ENCODE measurements around the gene TMEM80. TPM values are rescaled to one million over a fixed set of nuclear protein-coding genes. Genes with fewer than 3 reads are reported as not detected.

TMEM80 gene
- total and polyA plus RNA-seq, 10 of the 15 experiments (the other 5 are each of a cell fraction or from before 2014, with no cell fraction given): 6.7 to 30.9 (median 20.7) TPM

DNA sequence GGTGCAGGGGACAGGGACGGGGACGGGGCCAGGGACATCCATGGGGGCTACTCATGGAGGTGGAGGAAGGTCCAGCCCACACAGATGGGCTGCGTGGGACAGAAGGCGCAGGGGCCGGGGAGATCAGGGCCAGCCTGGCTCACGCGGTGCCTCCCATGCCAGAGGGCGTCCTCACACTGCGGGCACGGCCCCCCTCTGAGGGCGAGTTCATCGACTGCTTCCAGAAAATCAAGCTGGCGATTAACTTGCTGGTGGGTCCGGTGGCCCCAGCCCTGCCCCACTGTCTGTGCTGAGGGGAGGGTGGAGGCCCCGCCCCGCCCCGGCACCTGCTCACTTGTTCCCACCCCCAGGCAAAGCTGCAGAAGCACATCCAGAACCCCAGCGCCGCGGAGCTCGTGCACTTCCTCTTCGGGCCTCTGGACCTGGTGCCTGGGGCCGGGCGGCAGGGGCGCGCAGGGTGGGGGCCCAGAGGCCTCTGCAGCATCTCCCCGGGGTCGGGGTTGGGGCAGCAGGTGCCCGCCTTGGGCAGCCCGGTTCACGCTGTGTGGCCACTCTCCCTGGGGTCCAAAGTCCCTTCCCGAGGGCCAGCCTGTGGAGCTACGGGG lies 26.2 kb downstream of the TMEM80 start (continued):
- TF ChIP-seq, protein P1, sequence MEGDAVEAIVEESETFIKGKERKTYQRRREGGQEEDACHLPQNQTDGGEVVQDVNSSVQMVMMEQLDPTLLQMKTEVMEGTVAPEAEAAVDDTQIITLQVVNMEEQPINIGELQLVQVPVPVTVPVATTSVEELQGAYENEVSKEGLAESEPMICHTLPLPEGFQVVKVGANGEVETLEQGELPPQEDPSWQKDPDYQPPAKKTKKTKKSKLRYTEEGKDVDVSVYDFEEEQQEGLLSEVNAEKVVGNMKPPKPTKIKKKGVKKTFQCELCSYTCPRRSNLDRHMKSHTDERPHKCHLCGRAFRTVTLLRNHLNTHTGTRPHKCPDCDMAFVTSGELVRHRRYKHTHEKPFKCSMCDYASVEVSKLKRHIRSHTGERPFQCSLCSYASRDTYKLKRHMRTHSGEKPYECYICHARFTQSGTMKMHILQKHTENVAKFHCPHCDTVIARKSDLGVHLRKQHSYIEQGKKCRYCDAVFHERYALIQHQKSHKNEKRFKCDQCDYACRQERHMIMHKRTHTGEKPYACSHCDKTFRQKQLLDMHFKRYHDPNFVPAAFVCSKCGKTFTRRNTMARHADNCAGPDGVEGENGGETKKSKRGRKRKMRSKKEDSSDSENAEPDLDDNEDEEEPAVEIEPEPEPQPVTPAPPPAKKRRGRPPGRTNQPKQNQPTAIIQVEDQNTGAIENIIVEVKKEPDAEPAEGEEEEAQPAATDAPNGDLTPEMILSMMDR (IDR thresholded peaks at IDR 0.05 in 2 of 3, conservative IDR thresholded peaks at IDR 0.05 in 1 of 3; ENCODE audit: control insufficient read depth in 2 of 3, extremely low read depth in 1 of 3, insufficient read depth in 1 of 3, low read depth in 3 of 3, low read length in 3 of 3): no peak
- TF ChIP-seq, protein P2, sequence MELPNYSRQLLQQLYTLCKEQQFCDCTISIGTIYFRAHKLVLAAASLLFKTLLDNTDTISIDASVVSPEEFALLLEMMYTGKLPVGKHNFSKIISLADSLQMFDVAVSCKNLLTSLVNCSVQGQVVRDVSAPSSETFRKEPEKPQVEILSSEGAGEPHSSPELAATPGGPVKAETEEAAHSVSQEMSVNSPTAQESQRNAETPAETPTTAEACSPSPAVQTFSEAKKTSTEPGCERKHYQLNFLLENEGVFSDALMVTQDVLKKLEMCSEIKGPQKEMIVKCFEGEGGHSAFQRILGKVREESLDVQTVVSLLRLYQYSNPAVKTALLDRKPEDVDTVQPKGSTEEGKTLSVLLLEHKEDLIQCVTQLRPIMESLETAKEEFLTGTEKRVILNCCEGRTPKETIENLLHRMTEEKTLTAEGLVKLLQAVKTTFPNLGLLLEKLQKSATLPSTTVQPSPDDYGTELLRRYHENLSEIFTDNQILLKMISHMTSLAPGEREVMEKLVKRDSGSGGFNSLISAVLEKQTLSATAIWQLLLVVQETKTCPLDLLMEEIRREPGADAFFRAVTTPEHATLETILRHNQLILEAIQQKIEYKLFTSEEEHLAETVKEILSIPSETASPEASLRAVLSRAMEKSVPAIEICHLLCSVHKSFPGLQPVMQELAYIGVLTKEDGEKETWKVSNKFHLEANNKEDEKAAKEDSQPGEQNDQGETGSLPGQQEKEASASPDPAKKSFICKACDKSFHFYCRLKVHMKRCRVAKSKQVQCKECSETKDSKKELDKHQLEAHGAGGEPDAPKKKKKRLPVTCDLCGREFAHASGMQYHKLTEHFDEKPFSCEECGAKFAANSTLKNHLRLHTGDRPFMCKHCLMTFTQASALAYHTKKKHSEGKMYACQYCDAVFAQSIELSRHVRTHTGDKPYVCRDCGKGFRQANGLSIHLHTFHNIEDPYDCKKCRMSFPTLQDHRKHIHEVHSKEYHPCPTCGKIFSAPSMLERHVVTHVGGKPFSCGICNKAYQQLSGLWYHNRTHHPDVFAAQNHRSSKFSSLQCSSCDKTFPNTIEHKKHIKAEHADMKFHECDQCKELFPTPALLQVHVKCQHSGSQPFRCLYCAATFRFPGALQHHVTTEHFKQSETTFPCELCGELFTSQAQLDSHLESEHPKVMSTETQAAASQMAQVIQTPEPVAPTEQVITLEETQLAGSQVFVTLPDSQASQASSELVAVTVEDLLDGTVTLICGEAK (IDR thresholded peaks at IDR 0.05; ENCODE audit: borderline replicate concordance): no peak
- TF ChIP-seq, protein P3, sequence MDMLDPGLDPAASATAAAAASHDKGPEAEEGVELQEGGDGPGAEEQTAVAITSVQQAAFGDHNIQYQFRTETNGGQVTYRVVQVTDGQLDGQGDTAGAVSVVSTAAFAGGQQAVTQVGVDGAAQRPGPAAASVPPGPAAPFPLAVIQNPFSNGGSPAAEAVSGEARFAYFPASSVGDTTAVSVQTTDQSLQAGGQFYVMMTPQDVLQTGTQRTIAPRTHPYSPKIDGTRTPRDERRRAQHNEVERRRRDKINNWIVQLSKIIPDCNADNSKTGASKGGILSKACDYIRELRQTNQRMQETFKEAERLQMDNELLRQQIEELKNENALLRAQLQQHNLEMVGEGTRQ (IDR thresholded peaks at IDR 0.05; ENCODE audit: borderline replicate concordance, low read depth, low read length): no peak

Data from GM12878 (cell line).